Spleen (tissue), 7 donors: ENCODE measurements around the gene MYO16.

Experiments
- CTCF ChIP-seq, 11 experiments: fragments of 200-600 bp in 7 of 11; fragments of 450-650 bp in 4 of 11; sonication (generic) in 4 of 11; IDR thresholded peaks in 8 of 11; conservative IDR thresholded peaks in 3 of 11; 1 replicate in 7 of 11; 2 replicates in 4 of 11; pipeline versions ENCODE4 v1.4.0 to v1.8.0; 2016 to 2021; ENCODE audit warnings: antibody characterized with exemption in 11 of 11, inconsistent platforms in 4 of 11, mild to moderate bottlenecking in 1 of 11
- POLR2A ChIP-seq, 3 donors: fragments of 450-650 bp; IDR thresholded peaks; one replicate each; pipeline ENCODE4 v1.5.1; 2017; ENCODE audit warnings: antibody characterized with exemption in 3 of 3, mild to moderate bottlenecking in 1 of 3
- POLR2AphosphoS5 ChIP-seq, 3 donors: sonication (generic); formaldehyde crosslinking; IDR thresholded peaks; one replicate each; pipeline ENCODE4 v1.5.1; 2017; ENCODE audit warnings: antibody characterized with exemption in 3 of 3
- donor health status: DM: no; HTN: no; CAD: no; lungs with moderate emphysema.
- donor health status: DM: no; HTN: no; CAD: no.
- donor health status: DM: no; HTN: no; CAD: no.

- no peak for TF ChIP-seq CTCF (IDR thresholded peaks at IDR 0.05 in 8 of 11, conservative IDR thresholded peaks at IDR 0.05 in 3 of 11)
- no peak for TF ChIP-seq POLR2AphosphoS5 (IDR thresholded peaks at IDR 0.05)
- no peak for TF ChIP-seq POLR2A (IDR thresholded peaks at IDR 0.05)
Measured at GRCh38 chr13:109136873-109137272, 507.5 kb downstream of the MYO16 start.
